Measurements from ENCODE around the gene RSPO4.

Gene RSPO4

GRCh38 chr20:967796-968742 lies 34.0 kb downstream of the RSPO4 start:
- DNase-seq (ENCODE audit: low read depth in 2 of 2): no peak

GRCh38 chr20:965956-966355 lies 36.2 kb downstream of the RSPO4 start:
- no peak for DNase-seq (ENCODE audit: low read depth in 2 of 2)

- DNase-seq (ENCODE audit: low read depth in 2 of 2): no peak
Measured at GRCh38 chr20:963795-964194, 38.3 kb downstream of the RSPO4 start.

GRCh38 chr20:962683-963082 lies 39.4 kb downstream of the RSPO4 start:
- no peak for DNase-seq (ENCODE audit: low read depth in 2 of 2)

- DNase-seq (ENCODE audit: low read depth in 2 of 2): no peak
Measured at GRCh38 chr20:962223-962622, 39.9 kb downstream of the RSPO4 start.

GRCh38 chr20:961768-962167 lies 40.3 kb downstream of the RSPO4 start:
- no peak for DNase-seq (ENCODE audit: low read depth in 2 of 2)

- DNase-seq (ENCODE audit: low read depth in 2 of 2): no peak
Measured at GRCh38 chr20:959996-960615, 42.0 kb downstream of the RSPO4 start.

GRCh38 chr20:958936-959815 lies 42.9 kb downstream of the RSPO4 start:
- DNase-seq (ENCODE audit: low read depth in 2 of 2): no peak

- no peak for DNase-seq (ENCODE audit: low read depth in 2 of 2)
Measured at GRCh38 chr20:957544-957943, 44.6 kb downstream of the RSPO4 start.

- peak; percentile 35 to 38 for DNase-seq (ENCODE audit: low read depth in 2 of 2)
Measured at GRCh38 chr20:956330-956951, 45.7 kb downstream of the RSPO4 start.

GRCh38 chr20:955656-956055 lies 46.5 kb downstream of the RSPO4 start:
- DNase-seq (ENCODE audit: low read depth in 2 of 2): no peak

- no peak for DNase-seq (ENCODE audit: low read depth in 2 of 2)
Measured at GRCh38 chr20:955111-955510, 47.0 kb downstream of the RSPO4 start.

- no peak for DNase-seq (ENCODE audit: low read depth in 2 of 2)
Measured at GRCh38 chr20:953742-954141, 48.4 kb downstream of the RSPO4 start.

GRCh38 chr20:952196-952795 lies 49.8 kb downstream of the RSPO4 start:
- no peak for DNase-seq (ENCODE audit: low read depth in 2 of 2)

- no peak for DNase-seq (ENCODE audit: low read depth in 2 of 2)
Measured at GRCh38 chr20:951384-952169, 50.5 kb downstream of the RSPO4 start.

- DNase-seq (ENCODE audit: low read depth in 2 of 2): no peak
Measured at GRCh38 chr20:949717-950116, 52.4 kb downstream of the RSPO4 start.

- DNase-seq (ENCODE audit: low read depth in 2 of 2): no peak
Measured at GRCh38 chr20:946826-947225, 55.3 kb downstream of the RSPO4 start.

GRCh38 chr20:945841-946240 lies 56.3 kb downstream of the RSPO4 start:
- no peak for DNase-seq (ENCODE audit: low read depth in 2 of 2)

GRCh38 chr20:944774-945410 lies 57.2 kb downstream of the RSPO4 start:
- no peak for DNase-seq (ENCODE audit: low read depth in 2 of 2)

- no peak for DNase-seq (ENCODE audit: low read depth in 2 of 2)
Measured at GRCh38 chr20:944148-944547, 58.0 kb downstream of the RSPO4 start.

Data from stimulated activated CD8-positive, alpha-beta memory T cell treated with anti-CD3 and anti-CD28 coated beads, Interleukin-15, amount 100 ng/mL, for 4 hours (primary cell).